Keratinocyte (primary cell): ENCODE measurements around the gene MBD3L5.

Experiments used
- CTCF ChIP-seq, 3 experiments: IDR thresholded peaks in 1 of 3; conservative IDR thresholded peaks in 1 of 3; optimal IDR thresholded peaks in 1 of 3; 2 replicates in 2 of 3; 3 replicates in 1 of 3; pipeline versions ENCODE3 to v1.5.1; 2011; ENCODE audit warnings: low read length in 3 of 3, mild to moderate bottlenecking in 3 of 3, moderate library complexity in 2 of 3, control low read depth in 1 of 3, inconsistent platforms in 1 of 3; ENCODE audit not compliant: insufficient read depth in 2 of 3; ENCODE audit errors: extremely low read depth in 1 of 3
- EZH2 ChIP-seq: IDR thresholded peaks from one replicate; pipeline ENCODE4 v1.6.1; 2012; ENCODE audit warnings: inconsistent platforms, mild to moderate bottlenecking, low read length, moderate library complexity

GRCh38 chr19:6983448-6983847 lies 46.9 kb upstream of the MBD3L5 start:
- no peak for TF ChIP-seq CTCF (optimal IDR thresholded peaks at IDR 0.05 in 1 of 3, IDR thresholded peaks at IDR 0.05 in 1 of 3, conservative IDR thresholded peaks at IDR 0.05 in 1 of 3; ENCODE audit: extremely low read depth in 1 of 3, insufficient read depth in 2 of 3, low read length in 3 of 3)
- TF ChIP-seq EZH2 = no peak
